Measurements from ENCODE around the gene C16orf96. TPM values are rescaled to one million over a fixed set of nuclear protein-coding genes. Genes with fewer than 3 reads are reported as not detected.

Gene C16orf96
- total RNA-seq, 1 experiment from 2014 or later = 0.10 TPM

- H3K4me3 ChIP-seq (replicated peaks in 1 of 2; ENCODE audit: low read depth in 1 of 2, low read length in 2 of 2) = no peak overlapping the region
- DNase-seq (ENCODE audit: low read depth, low spot score) (no peak), ATAC-seq (no peak)
- H3K9ac ChIP-seq (ENCODE audit: low read length) = no peak overlapping the region
- no peak overlapping the region for H3K27ac ChIP-seq (ENCODE audit: low read depth, low read length)
- TF ChIP-seq, protein P1, sequence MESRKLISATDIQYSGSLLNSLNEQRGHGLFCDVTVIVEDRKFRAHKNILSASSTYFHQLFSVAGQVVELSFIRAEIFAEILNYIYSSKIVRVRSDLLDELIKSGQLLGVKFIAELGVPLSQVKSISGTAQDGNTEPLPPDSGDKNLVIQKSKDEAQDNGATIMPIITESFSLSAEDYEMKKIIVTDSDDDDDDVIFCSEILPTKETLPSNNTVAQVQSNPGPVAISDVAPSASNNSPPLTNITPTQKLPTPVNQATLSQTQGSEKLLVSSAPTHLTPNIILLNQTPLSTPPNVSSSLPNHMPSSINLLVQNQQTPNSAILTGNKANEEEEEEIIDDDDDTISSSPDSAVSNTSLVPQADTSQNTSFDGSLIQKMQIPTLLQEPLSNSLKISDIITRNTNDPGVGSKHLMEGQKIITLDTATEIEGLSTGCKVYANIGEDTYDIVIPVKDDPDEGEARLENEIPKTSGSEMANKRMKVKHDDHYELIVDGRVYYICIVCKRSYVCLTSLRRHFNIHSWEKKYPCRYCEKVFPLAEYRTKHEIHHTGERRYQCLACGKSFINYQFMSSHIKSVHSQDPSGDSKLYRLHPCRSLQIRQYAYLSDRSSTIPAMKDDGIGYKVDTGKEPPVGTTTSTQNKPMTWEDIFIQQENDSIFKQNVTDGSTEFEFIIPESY (IDR thresholded peaks at IDR 0.05; ENCODE audit: extremely low read depth, insufficient replicate concordance, low read length) = no peak
- TF ChIP-seq ZNF274 (IDR thresholded peaks at IDR 0.05; ENCODE audit: low read depth, low read length) = no peak
- no peak for TF ChIP-seq CEBPB (IDR thresholded peaks at IDR 0.05; ENCODE audit: low read depth)
- no peak for TF ChIP-seq SRF (IDR thresholded peaks at IDR 0.05; ENCODE audit: low read depth)
- TF ChIP-seq ZFX (IDR thresholded peaks at IDR 0.05) = no peak
- no peak for TF ChIP-seq SP1 (IDR thresholded peaks at IDR 0.05; ENCODE audit: low read depth)
- TF ChIP-seq TCF7L2 (IDR thresholded peaks at IDR 0.05; ENCODE audit: borderline replicate concordance, extremely low read depth, insufficient read depth, insufficient read length) = no peak
- TF ChIP-seq POLR2A (IDR thresholded peaks at IDR 0.05; ENCODE audit: borderline replicate concordance, extremely low read depth, insufficient read depth, insufficient read length) = no peak
- no peak for TF ChIP-seq ELF1 (IDR thresholded peaks at IDR 0.05; ENCODE audit: borderline replicate concordance, low read depth)
- no peak for TF ChIP-seq CTCF (IDR thresholded peaks at IDR 0.05 in 2 of 3, conservative IDR thresholded peaks at IDR 0.05 in 1 of 3; ENCODE audit: borderline replicate concordance in 1 of 3, insufficient read depth in 1 of 3, low read depth in 2 of 3, low read length in 2 of 3)
- TF ChIP-seq SIN3A (IDR thresholded peaks at IDR 0.05; ENCODE audit: low read depth) = no peak
- no peak for TF ChIP-seq JUND (IDR thresholded peaks at IDR 0.05)
- TF ChIP-seq POLR2AphosphoS5 (IDR thresholded peaks at IDR 0.05; ENCODE audit: low read depth, low read length) = no peak
- no peak for TF ChIP-seq EZH2phosphoT487 (IDR thresholded peaks at IDR 0.05; ENCODE audit: borderline replicate concordance)
- no peak for TF ChIP-seq EGR1 (IDR thresholded peaks at IDR 0.05; ENCODE audit: low read depth)
- no peak for TF ChIP-seq CBX3 (IDR thresholded peaks at IDR 0.05; ENCODE audit: low read depth)
- no peak for TF ChIP-seq EZH2 (IDR thresholded peaks at IDR 0.05)
- TF ChIP-seq YY1 (IDR thresholded peaks at IDR 0.05; ENCODE audit: extremely low read depth, insufficient replicate concordance, low read depth, low read length) = no peak
- no peaks in the 10 kb centered on the region for H4K20me1 ChIP-seq (ENCODE audit: insufficient read depth)
- ChIA-PET CTCF (interaction anchor here (0.6 to 1.5 kb wide), 14 partner anchors 8 to 85 kb away, joined by 3 to 8 read pairs (median 3); no protein-coding TSS in a partner anchor), RAD21 (ENCODE audit: low non-redundant PET in 1 of 2, low total read pairs in 2 of 2, uncharacterized antibody in 2 of 2, unreplicated experiment in 2 of 2) (no interaction called here), POLR2A (no interaction called here)
- H3K27me3 ChIP-seq (ENCODE audit: insufficient read depth, low read length) = no peaks in the 10 kb centered on the region
- no peaks in the 10 kb centered on the region for H3K36me3 ChIP-seq (ENCODE audit: control insufficient read depth in 1 of 2, insufficient read depth in 2 of 2, low read length in 2 of 2)
- H3K79me2 ChIP-seq (ENCODE audit: insufficient read depth, low read length) = no peaks in the 10 kb centered on the region
- H3K9me3 ChIP-seq (ENCODE audit: control insufficient read depth in 1 of 2, insufficient read depth in 1 of 2, low read depth in 1 of 2, low read length in 2 of 2) = peaks cover 0 to 9% of the 10 kb centered on the region in 2 experiments; a peak in 2 of 4 replicates
- no TSS peak for BruUV-seq (replicated peaks)
- no peaks in the 10 kb centered on the region for H3K9me2 ChIP-seq (ENCODE audit: insufficient read depth)
- no peak overlapping the region for H2AFZ ChIP-seq (ENCODE audit: low read depth, low read length, poor library complexity, severe bottlenecking)
- intact Hi-C loops (cut with micrococcal nuclease) = no loop called here
- H3K4me2 ChIP-seq (ENCODE audit: low read length) = no peak overlapping the region
- H3K4me1 ChIP-seq (ENCODE audit: control insufficient read depth in 1 of 2, insufficient read depth in 2 of 2, low read length in 2 of 2) = peaks cover 0 to 5% of the 10 kb centered on the region in 2 experiments; a peak in 2 of 4 replicates
These were observed 30.2 kb downstream of the C16orf96 start for GRCh38 chr16:4586291-4586690.
